Vagina (tissue), 2 donors: ENCODE data around the gene GPC5.

Experiments
- CTCF ChIP-seq, 3 experiments: fragments of 450-650 bp in 2 of 3; fragments of 200-600 bp in 1 of 3; sonication (generic) in 1 of 3; IDR thresholded peaks; one replicate each; pipeline ENCODE4 v1.5.1; 2017 to 2019; ENCODE audit warnings: antibody characterized with exemption in 3 of 3, mild to moderate bottlenecking in 2 of 3, moderate library complexity in 2 of 3
- POLR2A ChIP-seq, 2 donors: fragments of 450-650 bp; IDR thresholded peaks; one replicate each; pipeline ENCODE4 v1.6.1; 2017; ENCODE audit warnings: antibody characterized with exemption in 2 of 2, mild to moderate bottlenecking in 2 of 2, moderate library complexity in 2 of 2

DNA sequence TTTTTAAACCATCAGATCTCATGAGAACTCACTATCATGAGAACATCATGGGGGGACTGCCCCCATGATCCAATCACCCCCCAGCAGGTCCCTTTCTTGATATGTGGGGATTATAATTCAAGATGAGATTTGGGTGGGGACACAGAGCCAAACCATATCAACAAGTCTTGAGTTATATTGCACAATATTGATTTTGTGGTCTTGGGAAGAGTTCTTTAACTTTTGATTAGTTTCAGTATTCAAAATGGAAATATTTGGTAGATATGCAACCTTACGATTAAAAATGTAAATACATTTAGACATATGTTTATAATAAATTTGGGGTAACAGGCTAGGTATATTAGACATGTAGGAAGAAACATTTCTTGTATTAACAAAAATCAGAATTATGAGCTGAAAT lies 188.2 kb downstream of the GPC5 start:
- TF ChIP-seq CTCF (IDR thresholded peaks at IDR 0.05) (no peak), POLR2A (IDR thresholded peaks at IDR 0.05) (no peak)
